GM21723 (cell line): ENCODE measurements around the gene SKIDA1.

Source experiments
- ATAC-seq: cut with Tn5 transposase; IDR thresholded peaks from one replicate; pipeline ENCODE4 v1.9.1; 2021; ENCODE audit warnings: mild to moderate bottlenecking, moderate library complexity; ENCODE audit not compliant: unreplicated experiment

SKIDA1 gene

GRCh38 chr10:21487416-21488180 lies 37.9 kb downstream of the SKIDA1 start:
- ATAC-seq = no peak

GRCh38 chr10:21482821-21483220 lies 42.7 kb downstream of the SKIDA1 start:
- no peak for ATAC-seq

GRCh38 chr10:21481407-21481806 lies 44.1 kb downstream of the SKIDA1 start:
- ATAC-seq = no peak

- no peak for ATAC-seq
Observed at GRCh38 chr10:21479570-21480315, 45.7 kb downstream of the SKIDA1 start.

GRCh38 chr10:21475393-21475792 lies 50.1 kb downstream of the SKIDA1 start:
- no peak for ATAC-seq

GRCh38 chr10:21473541-21473940 lies 51.9 kb downstream of the SKIDA1 start:
- no peak for ATAC-seq

- ATAC-seq = no peak
Observed at GRCh38 chr10:21473135-21473534, 52.3 kb downstream of the SKIDA1 start.

- no peak for ATAC-seq
Observed at GRCh38 chr10:21468086-21468485, 57.4 kb downstream of the SKIDA1 start.

- ATAC-seq = no peak
Observed at GRCh38 chr10:21467633-21468032, 57.8 kb downstream of the SKIDA1 start.

GRCh38 chr10:21464134-21464533 lies 61.3 kb downstream of the SKIDA1 start:
- no peak for ATAC-seq
